ENCODE data around the gene ERG. TPM values are rescaled to one million over a fixed set of nuclear protein-coding genes. Genes with fewer than 3 reads are reported as not detected.

The ERG gene, protein sequence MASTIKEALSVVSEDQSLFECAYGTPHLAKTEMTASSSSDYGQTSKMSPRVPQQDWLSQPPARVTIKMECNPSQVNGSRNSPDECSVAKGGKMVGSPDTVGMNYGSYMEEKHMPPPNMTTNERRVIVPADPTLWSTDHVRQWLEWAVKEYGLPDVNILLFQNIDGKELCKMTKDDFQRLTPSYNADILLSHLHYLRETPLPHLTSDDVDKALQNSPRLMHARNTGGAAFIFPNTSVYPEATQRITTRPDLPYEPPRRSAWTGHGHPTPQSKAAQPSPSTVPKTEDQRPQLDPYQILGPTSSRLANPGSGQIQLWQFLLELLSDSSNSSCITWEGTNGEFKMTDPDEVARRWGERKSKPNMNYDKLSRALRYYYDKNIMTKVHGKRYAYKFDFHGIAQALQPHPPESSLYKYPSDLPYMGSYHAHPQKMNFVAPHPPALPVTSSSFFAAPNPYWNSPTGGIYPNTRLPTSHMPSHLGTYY
- total RNA-seq = 0.59 and 0.92 TPM in 2 replicates

DNA sequence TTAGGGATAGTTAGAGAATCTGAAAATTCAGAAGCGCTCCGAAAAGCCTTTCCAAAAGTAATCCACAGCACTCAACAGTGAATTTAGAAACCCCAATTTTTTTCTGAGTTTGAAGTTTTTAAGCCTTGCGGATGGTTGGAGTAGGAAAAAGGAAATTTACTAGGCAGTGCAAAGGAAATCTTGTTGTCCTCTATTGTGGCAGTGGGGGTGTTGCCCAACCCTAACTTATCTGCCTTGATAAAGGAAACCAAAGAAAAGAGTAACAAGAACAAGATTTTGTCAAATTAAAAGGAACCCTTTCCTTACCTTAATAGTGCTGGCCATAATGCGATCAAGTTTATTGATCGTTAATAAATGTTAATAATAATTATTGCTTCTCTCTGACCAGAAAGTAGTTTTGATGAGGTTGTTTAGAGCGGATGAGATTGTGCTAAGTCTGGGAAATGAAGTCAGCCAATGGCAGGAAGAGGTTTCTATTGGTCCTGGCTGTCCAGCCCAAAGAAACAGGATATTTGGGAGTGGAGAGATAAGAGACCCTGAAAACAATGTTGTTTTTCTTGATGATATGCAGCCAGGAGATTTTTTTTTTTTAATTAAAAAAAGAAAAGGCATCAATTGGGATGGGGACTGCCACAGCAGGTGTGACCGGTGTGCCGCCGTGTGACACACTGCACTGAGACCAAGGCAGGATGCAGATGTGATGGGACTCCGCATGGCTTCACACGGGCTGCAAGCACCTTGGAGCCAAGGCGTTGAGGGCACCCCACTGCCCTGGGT, at the start of gene ERG:
Gene ERG, minus strand, starts transcription at position 421 of the 777 bp plus-strand sequence. Its CDS starts 97 bp downstream, at position 324.

Other genes with a start within 250 kb of the ERG start
- 0.74 and 1.8 TPM in 2 replicates for gene KCNJ15, start 241.5 kb downstream of the ERG start, total RNA-seq

Measured in smooth muscle cell of the umbilical artery (primary cell).